ENCODE measurements around the gene WDR91.

The WDR91 gene

GRCh38 chr7:135159359-135160085 lies 51.8 kb downstream of the WDR91 start:
- peak; percentile 37 for DNase-seq

GRCh38 chr7:135158874-135159273 lies 52.5 kb downstream of the WDR91 start:
- DNase-seq, result no peak

- DNase-seq, result no peak
These were observed 53.1 kb downstream of the WDR91 start for GRCh38 chr7:135158141-135158655.

GRCh38 chr7:135156290-135156689 lies 55.0 kb downstream of the WDR91 start:
- DNase-seq, result no peak

GRCh38 chr7:135154734-135155133 lies 56.6 kb downstream of the WDR91 start:
- no peak for DNase-seq

GRCh38 chr7:135152442-135152841 lies 58.9 kb downstream of the WDR91 start:
- no peak for DNase-seq

GRCh38 chr7:135151533-135151932 lies 59.8 kb downstream of the WDR91 start:
- no peak for DNase-seq

GRCh38 chr7:135151132-135151531 lies 60.2 kb downstream of the WDR91 start:
- DNase-seq, result no peak

GRCh38 chr7:135150072-135150782 lies 61.1 kb downstream of the WDR91 start:
- DNase-seq, result no peak

- peak; percentile 71 for DNase-seq
These were observed 63.2 kb downstream of the WDR91 start, which contains the start of gene TMEM140 for GRCh38 chr7:135147899-135148721. Gene TMEM140 (plus strand): TSS chr7:135148072. CDS start chr7:135164442, 16,370 bp downstream.

- DNase-seq, result peak; percentile 51
These were observed 63.9 kb downstream of the WDR91 start for GRCh38 chr7:135147341-135147898.

GRCh38 chr7:135143885-135144668 lies 67.2 kb downstream of the WDR91 start:
- DNase-seq, result no peak
